Smooth muscle cell (in vitro differentiated cells): ENCODE measurements around the gene SPRY1. TPM values are rescaled to one million over a fixed set of nuclear protein-coding genes. Genes with fewer than 3 reads are reported as not detected.

Source experiments
- DNase-seq: peaks from one replicate; lab custom pipeline; 2025; ENCODE audit not compliant: unreplicated experiment; lab: John Stamatoyannopoulos, UW
- H2AFZ ChIP-seq: fragments of 200-600 bp; sonication (generic); 2 replicates; pipeline ENCODE4 v1.6.0; 2016; ENCODE audit warnings: antibody characterized with exemption, low read depth, mild to moderate bottlenecking
- H3F3A ChIP-seq: fragments of 200-600 bp; sonication (generic); 2 replicates; pipeline ENCODE4 v1.6.0; 2017; ENCODE audit warnings: antibody characterized with exemption, low read depth
- H3K27ac ChIP-seq: fragments of 200-600 bp; sonication (generic); 2 replicates; pipeline ENCODE4 v1.5.1; 2016; ENCODE audit warnings: low read depth, mild to moderate bottlenecking
- H3K27me3 ChIP-seq: fragments of 200-600 bp; sonication (generic); 2 replicates; pipeline ENCODE4 v1.6.1; 2016; ENCODE audit warnings: low read depth, mild to moderate bottlenecking
- H3K36me3 ChIP-seq: fragments of 200-600 bp; sonication (generic); 2 replicates; pipeline ENCODE4 v1.5.1; 2016; ENCODE audit warnings: low read depth
- H3K4me1 ChIP-seq: fragments of 200-600 bp; sonication (generic); 2 replicates; pipeline ENCODE4 v1.5.1; 2016; ENCODE audit warnings: low read depth
- H3K4me2 ChIP-seq: fragments of 200-600 bp; sonication (generic); 2 replicates; pipeline ENCODE4 v1.6.0; 2016; ENCODE audit warnings: mild to moderate bottlenecking
- H3K4me3 ChIP-seq: fragments of 200-600 bp; sonication (generic); 2 replicates; pipeline ENCODE4 v1.5.1; 2016; ENCODE audit warnings: mild to moderate bottlenecking
- H3K79me2 ChIP-seq: fragments of 200-600 bp; sonication (generic); 2 replicates; pipeline ENCODE4 v1.6.0; 2016; ENCODE audit warnings: low read depth, mild to moderate bottlenecking
- H3K9ac ChIP-seq: fragments of 200-600 bp; sonication (generic); 2 replicates; pipeline ENCODE4 v1.6.0; 2016; ENCODE audit warnings: low read depth
- H3K9me3 ChIP-seq: fragments of 200-600 bp; sonication (generic); replicated peaks from 2 replicates; pipeline ENCODE4 v1.5.1; 2016; ENCODE audit warnings: low read depth
- H4K20me1 ChIP-seq: fragments of 200-600 bp; sonication (generic); 2 replicates; pipeline ENCODE4 v1.6.0; 2016; ENCODE audit warnings: low read depth
- WGBS: methylation state at CpG from one replicate; pipeline ENCODE4 v1.1.7; 2016; ENCODE audit warnings: low lambda C conversion rate; 5-methylcytosine and 5-hydroxymethylcytosine counted together
- polyA plus RNA-seq: library from polyadenylated mRNA; unstranded; fragments of >200 nt; fragmentation: Nextera tagmentation; extraction: Ambion mirVana; gene quantifications from 2 replicates; pipeline ENCODE4 v1.2.1, GENCODE V29; 2016
- total RNA-seq: library from RNA; depleted of rRNA; stranded (reverse); fragments of >200 nt; gene quantifications from 2 replicates; pipeline ENCODE4 v1.2.3, GENCODE V29; 2014
- TF ChIP-seq, protein P1 (sequence below): fragments of 200-600 bp; sonication (generic); IDR thresholded peaks from 2 replicates; pipeline ENCODE4 v1.5.1; 2017; ENCODE audit warnings: borderline replicate concordance, mild to moderate bottlenecking, antibody characterized with exemption; ENCODE audit not compliant: insufficient read depth, poor library complexity, severe bottlenecking

SPRY1 gene
- total and polyA plus RNA-seq, 2 experiments from 2014 or later: 17.8 to 26.4 TPM

DNA sequence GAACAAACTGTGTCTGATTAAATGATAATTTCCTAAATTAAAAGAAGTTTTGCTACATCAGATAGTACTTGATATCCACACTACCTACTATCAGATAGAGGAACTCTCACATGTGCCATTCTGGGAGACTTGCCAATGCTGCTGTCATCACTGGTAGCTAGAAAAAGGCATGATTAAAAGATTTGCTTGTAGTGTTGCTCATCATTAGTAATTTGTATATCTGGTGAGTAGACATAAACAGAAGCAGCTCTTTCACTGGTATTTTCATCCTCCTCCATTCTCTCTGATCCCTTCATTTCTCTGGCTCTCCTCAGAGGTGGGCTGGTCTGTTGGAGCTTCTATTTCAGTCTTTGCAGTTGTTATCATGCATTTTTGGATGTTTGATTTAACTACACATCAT lies 56.0 kb downstream of the SPRY1 start:
- peaks cover 21% of the 10 kb centered on the region for H3K4me1 ChIP-seq
- no peaks in the 10 kb centered on the region for H3K9me3 ChIP-seq
- H2AFZ ChIP-seq: no peak overlapping the region
- no peak for DNase-seq
- peak overlapping the region; percentile 65 for H3K9ac ChIP-seq
- H3K27me3 ChIP-seq: no peaks in the 10 kb centered on the region
- no peaks in the 10 kb centered on the region for H4K20me1 ChIP-seq
- no peak overlapping the region for H3K4me3 ChIP-seq
- peak overlapping the region; percentile 74 for H3K4me2 ChIP-seq
- H3K36me3 ChIP-seq: no peaks in the 10 kb centered on the region
- peak overlapping the region; percentile 92 for H3K27ac ChIP-seq
- H3K79me2 ChIP-seq: no peaks in the 10 kb centered on the region
- no peaks in the 10 kb centered on the region for H3F3A ChIP-seq
- TF ChIP-seq, protein P1, sequence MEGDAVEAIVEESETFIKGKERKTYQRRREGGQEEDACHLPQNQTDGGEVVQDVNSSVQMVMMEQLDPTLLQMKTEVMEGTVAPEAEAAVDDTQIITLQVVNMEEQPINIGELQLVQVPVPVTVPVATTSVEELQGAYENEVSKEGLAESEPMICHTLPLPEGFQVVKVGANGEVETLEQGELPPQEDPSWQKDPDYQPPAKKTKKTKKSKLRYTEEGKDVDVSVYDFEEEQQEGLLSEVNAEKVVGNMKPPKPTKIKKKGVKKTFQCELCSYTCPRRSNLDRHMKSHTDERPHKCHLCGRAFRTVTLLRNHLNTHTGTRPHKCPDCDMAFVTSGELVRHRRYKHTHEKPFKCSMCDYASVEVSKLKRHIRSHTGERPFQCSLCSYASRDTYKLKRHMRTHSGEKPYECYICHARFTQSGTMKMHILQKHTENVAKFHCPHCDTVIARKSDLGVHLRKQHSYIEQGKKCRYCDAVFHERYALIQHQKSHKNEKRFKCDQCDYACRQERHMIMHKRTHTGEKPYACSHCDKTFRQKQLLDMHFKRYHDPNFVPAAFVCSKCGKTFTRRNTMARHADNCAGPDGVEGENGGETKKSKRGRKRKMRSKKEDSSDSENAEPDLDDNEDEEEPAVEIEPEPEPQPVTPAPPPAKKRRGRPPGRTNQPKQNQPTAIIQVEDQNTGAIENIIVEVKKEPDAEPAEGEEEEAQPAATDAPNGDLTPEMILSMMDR: no peak

DNA sequence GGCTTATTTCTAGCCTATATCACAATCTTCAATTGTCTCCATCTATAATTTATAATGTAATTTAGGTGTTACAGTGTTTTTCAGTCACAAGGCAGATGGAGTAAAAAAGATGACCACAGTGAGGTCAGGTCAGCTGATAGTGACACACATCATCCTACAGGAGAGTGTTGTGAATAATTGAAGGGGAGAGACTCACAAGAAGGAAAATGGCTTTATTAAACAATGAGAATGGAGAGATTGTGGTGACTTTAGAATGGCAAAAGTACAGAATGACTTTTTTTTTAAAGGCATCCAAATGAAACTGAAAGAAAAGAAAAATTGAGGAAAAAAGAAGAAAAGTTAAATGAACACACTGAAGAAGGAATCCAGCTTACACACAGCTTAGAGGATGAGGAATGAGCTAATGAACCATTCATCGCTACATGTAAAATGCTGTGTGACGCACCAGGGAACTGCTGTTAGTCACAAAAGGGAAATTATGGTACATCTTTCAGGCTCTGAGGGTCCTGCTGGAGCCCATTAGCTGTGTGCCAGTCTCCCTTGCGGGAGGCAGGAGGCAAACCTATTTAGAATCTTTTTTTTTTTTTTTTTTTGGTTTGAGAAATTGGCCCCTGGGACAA lies 56.6 kb downstream of the SPRY1 start:
- H3K9ac ChIP-seq: peak overlapping the region; percentile 65
- TF ChIP-seq, protein P1: no peak
- WGBS: 60% methylated on average over 3 of the region's 3 CpGs

More for the DNA sequence above, 56.6 kb downstream of the SPRY1 start:
- no peaks in the 10 kb centered on the region for H3K27me3 ChIP-seq
- no peaks in the 10 kb centered on the region for H3K79me2 ChIP-seq
- no peaks in the 10 kb centered on the region for H3K9me3 ChIP-seq
- no peaks in the 10 kb centered on the region for H3K36me3 ChIP-seq
- H3F3A ChIP-seq: no peaks in the 10 kb centered on the region
- H3K4me2 ChIP-seq: peak overlapping the region; percentile 74
- no peaks in the 10 kb centered on the region for H4K20me1 ChIP-seq
- peak overlapping the region; percentile 11 for H2AFZ ChIP-seq
- peaks cover 21% of the 10 kb centered on the region for H3K4me1 ChIP-seq
- peak overlapping the region; percentile 92 for H3K27ac ChIP-seq
- no peak overlapping the region for H3K4me3 ChIP-seq
- DNase-seq: no peak
